HEK293 (cell line): Measurements from ENCODE around the gene ZNF532.

Experiments used
- CTCF ChIP-seq: fragments of 450-650 bp; formaldehyde crosslinking; IDR thresholded peaks from 2 replicates; pipeline ENCODE4 v1.5.1; 2016; ENCODE audit warnings: missing biosample characterization, missing genetic modification characterization
- KLF7 ChIP-seq: fragments of 450-650 bp; formaldehyde crosslinking; IDR thresholded peaks from 2 replicates; pipeline ENCODE4 v1.5.1; 2016; ENCODE audit warnings: missing biosample characterization, missing genetic modification characterization, borderline replicate concordance
- REST ChIP-seq: fragments of 450-650 bp; formaldehyde crosslinking; IDR thresholded peaks from 2 replicates; pipeline ENCODE4 v1.5.1; 2016; ENCODE audit warnings: missing biosample characterization, missing genetic modification characterization
- TCF7L2 ChIP-seq: IDR thresholded peaks from 2 replicates; pipeline ENCODE4 v1.6.1; 2011; ENCODE audit warnings: low read depth, mild to moderate bottlenecking, inconsistent platforms, low read length, moderate library complexity, borderline replicate concordance
- ZBTB10 ChIP-seq: fragments of 450-650 bp; formaldehyde crosslinking; IDR thresholded peaks from 2 replicates; pipeline ENCODE4 v1.5.1; 2016; ENCODE audit warnings: missing biosample characterization, missing genetic modification characterization
- ZBTB11 ChIP-seq: fragments of 450-650 bp; formaldehyde crosslinking; conservative IDR thresholded peaks from 2 replicates; pipeline ENCODE4 v1.5.1; 2016; ENCODE audit warnings: low read depth, missing biosample characterization, missing genetic modification characterization
- ZFP3 ChIP-seq: fragments of 450-650 bp; formaldehyde crosslinking; IDR thresholded peaks from 2 replicates; pipeline ENCODE4 v1.5.1; 2016; ENCODE audit warnings: low read depth, missing biosample characterization, missing genetic modification characterization
- ZNF138 ChIP-seq: fragments of 450-650 bp; formaldehyde crosslinking; IDR thresholded peaks from 2 replicates; pipeline ENCODE4 v1.5.1; 2016; ENCODE audit warnings: missing biosample characterization, missing genetic modification characterization, borderline replicate concordance
- ZNF350 ChIP-seq: fragments of 450-650 bp; formaldehyde crosslinking; IDR thresholded peaks from 2 replicates; pipeline ENCODE4 v1.5.0; 2017; ENCODE audit warnings: missing biosample characterization, mild to moderate bottlenecking, missing genetic modification characterization
- ZNF561 ChIP-seq: fragments of 450-650 bp; IDR thresholded peaks from 2 replicates; pipeline ENCODE4 v1.5.1; 2018; ENCODE audit warnings: missing biosample characterization, missing genetic modification characterization, borderline replicate concordance
- ZNF624 ChIP-seq: fragments of 450-650 bp; formaldehyde crosslinking; IDR thresholded peaks from 2 replicates; pipeline ENCODE4 v1.5.1; 2017; ENCODE audit warnings: missing biosample characterization, missing genetic modification characterization
- ZNF658 ChIP-seq: fragments of 450-650 bp; formaldehyde crosslinking; IDR thresholded peaks from 2 replicates; pipeline ENCODE4; 2016; ENCODE audit warnings: missing biosample characterization, missing genetic modification characterization
- ZSCAN30 ChIP-seq: fragments of 450-650 bp; IDR thresholded peaks from 2 replicates; pipeline ENCODE4 v1.5.1; 2018; ENCODE audit warnings: missing biosample characterization, mild to moderate bottlenecking, missing genetic modification characterization, moderate library complexity
- ZSCAN4 ChIP-seq: fragments of 450-650 bp; formaldehyde crosslinking; IDR thresholded peaks from 2 replicates; pipeline ENCODE4 v1.5.1; 2017; ENCODE audit warnings: missing biosample characterization, missing genetic modification characterization

GRCh38 chr18:58829263-58829662 is 35.4 kb upstream of the ZNF532 start:
- TF ChIP-seq CTCF (tag by site-specific recombination) (no peak), ZBTB10 (tag by site-specific recombination) (no peak), ZSCAN30 (tag by site-specific recombination) (no peak), ZNF138 (tag by site-specific recombination) (no peak), ZNF561 (tag by site-specific recombination) (no peak), TCF7L2 (no peak), ZNF658 (tag by site-specific recombination) (no peak), KLF7 (no peak), REST (tag by site-specific recombination) (no peak), ZNF350 (tag by site-specific recombination) (no peak), ZFP3 (no peak), ZBTB11 (no peak), ZNF624 (tag by site-specific recombination) (no peak), ZSCAN4 (tag by site-specific recombination) (no peak)
